ENCODE data around the gene CXorf58. TPM values are rescaled to one million over a fixed set of nuclear protein-coding genes. Genes with fewer than 3 reads are reported as not detected.

CXorf58 gene
- total and polyA plus RNA-seq, 2 of the 8 experiments (the other 6 are each of a cell fraction or from before 2014, with no cell fraction given), result 0.05 TPM; not detected in 1

GRCh38 chrX:23907498-23908218, at the start of gene CXorf58, which contains the start of gene APOO (continued):
- TF ChIP-seq SRF (IDR thresholded peaks at IDR 0.05; ENCODE audit: low read depth, low read length) (no peak), TAF7 (optimal IDR thresholded peaks at IDR 0.05; ENCODE audit: borderline replicate concordance, low read depth, low read length) (peak; percentile 71), BACH1 (IDR thresholded peaks at IDR 0.05; ENCODE audit: low read length) (peak; percentile 60; the same call in 1 of the 2 replicates), GABPA (IDR thresholded peaks at IDR 0.05; ENCODE audit: borderline replicate concordance, insufficient read depth, low read length) (no peak), HDAC2 (IDR thresholded peaks at IDR 0.05; ENCODE audit: borderline replicate concordance in 1 of 2, low read depth in 2 of 2, low read length in 2 of 2) (no peak), CREB1 (IDR thresholded peaks at IDR 0.05) (peak; percentile 67; the same call in 1 of the 2 replicates), RBBP5 (IDR thresholded peaks at IDR 0.05; ENCODE audit: borderline replicate concordance, low read depth, low read length) (peak; percentile 72; the same call in 1 of the 2 replicates), ASH2L (IDR thresholded peaks at IDR 0.05; ENCODE audit: low read length) (peak; percentile 75), SP1 (IDR thresholded peaks at IDR 0.05; ENCODE audit: low read depth, low read length) (no peak), CTBP2 (IDR thresholded peaks at IDR 0.05; ENCODE audit: borderline replicate concordance, insufficient read depth, insufficient read length, low read length) (no peak), POLR2AphosphoS5 (IDR thresholded peaks at IDR 0.05; ENCODE audit: low read depth, low read length) (no peak), JUND (IDR thresholded peaks at IDR 0.05; ENCODE audit: low read length) (no peak), SIN3A (conservative IDR thresholded peaks at IDR 0.05 in 1 of 2, IDR thresholded peaks at IDR 0.05 in 1 of 2; ENCODE audit: low read depth in 1 of 2, low read length in 2 of 2) (peak in 1 of 2 experiments; percentile 73; a peak in 1 of 4 replicates), SIRT6 (IDR thresholded peaks at IDR 0.05; ENCODE audit: low read length) (no peak), E2F6 (IDR thresholded peaks at IDR 0.05) (0 out of 2 replicates have a peak, but pooled peaks have one; percentile 21), RFX5 (IDR thresholded peaks at IDR 0.05; ENCODE audit: borderline replicate concordance, low read depth, low read length) (no peak), PHF8 (conservative IDR thresholded peaks at IDR 0.05; ENCODE audit: low read depth, low read length) (peak; percentile 52; the same call in 1 of the 2 replicates), EP300 (IDR thresholded peaks at IDR 0.05; ENCODE audit: borderline replicate concordance in 1 of 2, low read depth in 2 of 2, low read length in 2 of 2) (peak in 1 of 2 experiments; percentile 33; a peak in 1 of 3 replicates), TAF1 (IDR thresholded peaks at IDR 0.05; ENCODE audit: low read depth, low read length) (peak; percentile 72), RNF2 (IDR thresholded peaks at IDR 0.05; ENCODE audit: borderline replicate concordance, low read depth, low read length, missing control alignments, poor library complexity, severe bottlenecking) (no peak), ATF3 (IDR thresholded peaks at IDR 0.05; ENCODE audit: insufficient read depth, low read depth, low read length) (no peak), TBP (IDR thresholded peaks at IDR 0.05; ENCODE audit: low read depth, low read length) (0 out of 2 replicates have a peak, but pooled peaks have one; percentile 48)
